ENCODE data around the gene KAT2A.
A peak's percentile ranks its signal among the peaks of the same experiment; 100 is the strongest.

Gene KAT2A

DNA sequence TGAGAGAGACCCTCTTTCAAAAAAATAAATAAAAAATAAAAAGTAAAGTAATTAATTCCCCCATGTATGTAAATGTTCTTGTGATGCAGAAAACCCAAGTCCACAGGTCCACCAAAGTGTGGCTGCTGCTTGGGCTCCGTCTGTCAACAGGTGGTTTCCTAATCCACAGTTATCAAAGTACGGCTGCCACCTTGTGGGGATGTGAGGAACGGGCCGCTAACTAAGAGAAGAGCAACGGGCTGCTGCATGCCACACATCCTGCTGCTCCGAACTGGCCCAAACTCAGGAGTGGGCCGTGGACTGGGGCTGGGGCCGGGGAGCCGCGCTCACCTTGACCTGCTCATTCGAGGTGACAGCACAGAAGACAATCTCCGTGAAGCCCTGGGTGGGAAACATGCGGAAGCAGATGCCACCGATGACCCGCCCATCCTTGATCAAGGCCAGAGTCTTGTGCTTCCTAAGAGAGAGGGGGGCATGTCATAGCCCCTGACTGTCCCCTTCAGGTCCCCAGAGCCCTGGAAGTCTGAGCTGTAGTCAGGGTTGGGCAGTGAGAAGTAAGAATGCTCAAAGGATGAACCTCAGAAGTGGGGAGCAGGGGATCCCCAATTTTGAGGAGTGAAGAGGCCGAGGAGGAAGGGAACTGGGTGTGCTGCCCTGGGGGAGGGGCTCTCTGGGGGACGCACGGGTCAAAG is 4.3 kb downstream of the KAT2A start (continued):
- TF ChIP-seq ZNF677 (tag by site-specific recombination; IDR thresholded peaks at IDR 0.05) (no peak), ZNF571 (tag by site-specific recombination; IDR thresholded peaks at IDR 0.05) (no peak), ZNF654 (tag by site-specific recombination; IDR thresholded peaks at IDR 0.05; ENCODE audit: low read depth) (peak; percentile 86), ZNF704 (tag by site-specific recombination; IDR thresholded peaks at IDR 0.05) (no peak), ZBTB17 (tag by site-specific recombination; IDR thresholded peaks at IDR 0.05) (peak; percentile 33), SCRT1 (tag by site-specific recombination; IDR thresholded peaks at IDR 0.05; ENCODE audit: borderline replicate concordance) (peak; percentile 100), ZNF248 (tag by site-specific recombination; IDR thresholded peaks at IDR 0.05) (no peak), ZNF658 (tag by site-specific recombination; IDR thresholded peaks at IDR 0.05) (no peak), ZNF37A (tag by site-specific recombination; IDR thresholded peaks at IDR 0.05) (no peak), ZNF157 (tag by site-specific recombination; IDR thresholded peaks at IDR 0.05) (no peak), PBX3 (CRISPR knock-in tag; IDR thresholded peaks at IDR 0.05) (no peak), SP3 (tag by site-specific recombination; IDR thresholded peaks at IDR 0.05) (no peak), GLI4 (tag by site-specific recombination; IDR thresholded peaks at IDR 0.05) (no peak), KLF8 (tag by site-specific recombination; IDR thresholded peaks at IDR 0.05) (no peak), ZNF16 (tag by site-specific recombination; IDR thresholded peaks at IDR 0.05; ENCODE audit: low read depth) (no peak), ZNF626 (tag by site-specific recombination; IDR thresholded peaks at IDR 0.05) (no peak), ZNF449 (tag by site-specific recombination; IDR thresholded peaks at IDR 0.05) (no peak; the same call in 1 of the 2 replicates), ZNF600 (tag by site-specific recombination; IDR thresholded peaks at IDR 0.05) (peak; percentile 49; the same call in 1 of the 2 replicates), ZBTB7A (tag by site-specific recombination; IDR thresholded peaks at IDR 0.05; ENCODE audit: low read depth) (no peak), OSR2 (tag by site-specific recombination; IDR thresholded peaks at IDR 0.05) (no peak), PRDM1 (tag by site-specific recombination; IDR thresholded peaks at IDR 0.05) (no peak), ZNF335 (tag by site-specific recombination; conservative IDR thresholded peaks at IDR 0.05) (no peak), HOXD13 (CRISPR knock-in tag; IDR thresholded peaks at IDR 0.05; ENCODE audit: borderline replicate concordance) (no peak), TRIM28 (IDR thresholded peaks at IDR 0.05; ENCODE audit: borderline replicate concordance, low read length) (no peak), ZNF560 (tag by site-specific recombination; IDR thresholded peaks at IDR 0.05; ENCODE audit: borderline replicate concordance) (no peak), ZBTB10 (tag by site-specific recombination; IDR thresholded peaks at IDR 0.05) (peak; percentile 76), ZNF664 (tag by site-specific recombination; IDR thresholded peaks at IDR 0.05) (no peak), ZNF354C (tag by site-specific recombination; IDR thresholded peaks at IDR 0.05; ENCODE audit: borderline replicate concordance, low read depth) (no peak)
- TF ChIP-seq, protein P1, sequence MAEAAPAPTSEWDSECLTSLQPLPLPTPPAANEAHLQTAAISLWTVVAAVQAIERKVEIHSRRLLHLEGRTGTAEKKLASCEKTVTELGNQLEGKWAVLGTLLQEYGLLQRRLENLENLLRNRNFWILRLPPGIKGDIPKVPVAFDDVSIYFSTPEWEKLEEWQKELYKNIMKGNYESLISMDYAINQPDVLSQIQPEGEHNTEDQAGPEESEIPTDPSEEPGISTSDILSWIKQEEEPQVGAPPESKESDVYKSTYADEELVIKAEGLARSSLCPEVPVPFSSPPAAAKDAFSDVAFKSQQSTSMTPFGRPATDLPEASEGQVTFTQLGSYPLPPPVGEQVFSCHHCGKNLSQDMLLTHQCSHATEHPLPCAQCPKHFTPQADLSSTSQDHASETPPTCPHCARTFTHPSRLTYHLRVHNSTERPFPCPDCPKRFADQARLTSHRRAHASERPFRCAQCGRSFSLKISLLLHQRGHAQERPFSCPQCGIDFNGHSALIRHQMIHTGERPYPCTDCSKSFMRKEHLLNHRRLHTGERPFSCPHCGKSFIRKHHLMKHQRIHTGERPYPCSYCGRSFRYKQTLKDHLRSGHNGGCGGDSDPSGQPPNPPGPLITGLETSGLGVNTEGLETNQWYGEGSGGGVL (tag by site-specific recombination; IDR thresholded peaks at IDR 0.05), result no peak
- TF ChIP-seq, protein P2, sequence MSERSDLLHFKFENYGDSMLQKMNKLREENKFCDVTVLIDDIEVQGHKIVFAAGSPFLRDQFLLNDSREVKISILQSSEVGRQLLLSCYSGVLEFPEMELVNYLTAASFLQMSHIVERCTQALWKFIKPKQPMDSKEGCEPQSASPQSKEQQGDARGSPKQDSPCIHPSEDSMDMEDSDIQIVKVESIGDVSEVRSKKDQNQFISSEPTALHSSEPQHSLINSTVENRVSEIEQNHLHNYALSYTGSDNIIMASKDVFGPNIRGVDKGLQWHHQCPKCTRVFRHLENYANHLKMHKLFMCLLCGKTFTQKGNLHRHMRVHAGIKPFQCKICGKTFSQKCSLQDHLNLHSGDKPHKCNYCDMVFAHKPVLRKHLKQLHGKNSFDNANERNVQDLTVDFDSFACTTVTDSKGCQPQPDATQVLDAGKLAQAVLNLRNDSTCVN (tag by site-specific recombination; optimal IDR thresholded peaks at IDR 0.05), result no peak
